Adrenal gland (tissue), 12 donors: ENCODE results near the gene ELOVL2. TPM values are rescaled to one million over a fixed set of nuclear protein-coding genes. Genes with fewer than 3 reads are reported as not detected.

Experiments used
- DNase-seq, 7 donors: peaks; one replicate each; pipeline ENCODE4 v3.0.0-alpha.2; 2019 to 2020
- H3K27ac ChIP-seq, 5 donors: fragments of 200-600 bp; sonication (generic) in 4 of 5; 1 replicate in 3 of 5; 2 replicates in 2 of 5; pipeline versions ENCODE4 v1.5.1 to v1.8.0; 2016 to 2020; ENCODE audit warnings: mild to moderate bottlenecking in 1 of 5
- H3K27me3 ChIP-seq: fragments of 200-600 bp; 2 replicates; pipeline ENCODE4 v1.8.0; 2021
- H3K36me3 ChIP-seq, 2 donors: fragments of 200-600 bp; replicated peaks in 1 of 2; 1 replicate in 1 of 2; 2 replicates in 1 of 2; pipeline versions ENCODE4 v1.5.1 to v1.8.0; 2018 to 2022
- H3K4me1 ChIP-seq, 2 donors: fragments of 200-600 bp; replicated peaks in 1 of 2; 1 replicate in 1 of 2; 2 replicates in 1 of 2; pipeline versions ENCODE4 v1.5.1 to v1.8.0; 2018 to 2021
- H3K4me3 ChIP-seq, 4 donors: fragments of 200-600 bp; sonication (generic) in 3 of 4; one replicate each; pipeline ENCODE4 v1.5.1; 2016 to 2018
- H3K9me3 ChIP-seq, 3 donors: fragments of 200-600 bp; sonication (generic) in 1 of 3; replicated peaks in 1 of 3; 1 replicate in 2 of 3; 2 replicates in 1 of 3; pipeline versions ENCODE4 v1.5.1 to v1.8.0; 2016 to 2021
- POLR2A ChIP-seq, 2 donors: fragments of 450-650 bp; IDR thresholded peaks; one replicate each; pipeline ENCODE4 v1.6.1; 2017; ENCODE audit warnings: antibody characterized with exemption in 2 of 2, mild to moderate bottlenecking in 2 of 2, moderate library complexity in 1 of 2
- WGBS, 4 donors: extraction: QIAGEN DNeasy Blood & Tissue Kit in 2 of 4; methylation state at CpG; one replicate each; pipeline versions ENCODE4 v1.1.5 to v1.1.7; 2013 to 2017; 5-methylcytosine and 5-hydroxymethylcytosine counted together
- intact Hi-C, 2 donors: fragments of 100-400 bp; cut with DNase I; formaldehyde crosslinking; loops; one replicate each; pipeline versions ENCODE4 v1.14.1 to v1.15.0; 2022 to 2023
- polyA plus RNA-seq, 3 donors: library from polyadenylated mRNA; stranded (reverse); fragments of 200-250 nt in 2 of 3; fragments of 350-450 nt in 1 of 3; fragmentation: Illumina TruSeq in 1 of 3; extraction: RNeasy Lipid Tissue Mini Kit (QIAGEN cat#74804) in 1 of 3; gene quantifications; one replicate each; pipeline ENCODE4 v1.2.3, GENCODE V29; 2013 to 2014
- total RNA-seq, 9 donors: library from RNA; depleted of rRNA in 4 of 9; stranded (reverse); fragments of >200 nt in 4 of 9; fragments of 120-200 nt in 1 of 9; fragmentation: NEBNext Ultra II Directional in 1 of 9; extraction: Animal tissue kit (Norgen Biotek cat#: 25700) in 1 of 9; gene quantifications; one replicate each; pipeline versions ENCODE4 v1.1.0 to v1.2.4, GENCODE V29; 2013 to 2023
- TF ChIP-seq, protein P1 (sequence below), 6 experiments: fragments of 450-650 bp in 4 of 6; fragments of 200-600 bp in 2 of 6; sonication (generic) in 1 of 6; IDR thresholded peaks; 1 replicate in 5 of 6; 2 replicates in 1 of 6; pipeline versions ENCODE4 v1.5.1 to v1.8.0; 2016 to 2021; ENCODE audit warnings: antibody characterized with exemption in 6 of 6, mild to moderate bottlenecking in 2 of 6, moderate library complexity in 1 of 6
- donor health status: healthy with polysubstance abuse.
- donor health status: Bipolar disorder and iron deficiency.
- donor health status: DM: yes; HTN: yes; CAD: no.
- donor health status: DM: no; HTN: no; CAD: no.
- donor health status: DM: no; HTN: no; CAD: no.
- donor health status: DM: yes; HTN: yes; CAD: no.

The ELOVL2 gene
- total and polyA plus RNA-seq, 12 donors, result 0.34 to 1.8 (median 0.92) TPM

DNA sequence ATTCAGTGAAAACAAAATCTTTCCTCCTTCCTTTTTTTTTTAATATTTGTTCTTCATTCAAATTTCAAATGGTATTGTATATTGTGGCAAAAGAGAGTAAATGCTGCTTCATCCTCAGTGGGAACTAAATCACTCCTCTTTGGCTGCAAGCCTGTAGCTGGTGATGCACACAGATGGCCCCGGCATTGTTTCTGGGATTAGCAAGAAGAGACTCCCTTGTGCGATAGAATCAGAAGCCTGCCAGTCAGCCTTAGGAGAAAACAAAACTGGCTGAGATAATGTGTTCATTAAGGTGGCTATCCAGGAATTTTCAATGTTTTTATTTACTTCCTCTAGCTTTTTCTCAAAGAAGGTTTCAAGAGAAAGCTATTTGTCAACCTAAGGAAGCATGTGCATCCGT lies 20.7 kb upstream of the ELOVL2 start:
- Histone ChIP-seq H3K4me3 (no peak overlapping the region), H3K27ac (no peak overlapping the region), H3K27me3 (no peaks in the 10 kb centered on the region), H3K9me3 (no peaks in the 10 kb centered on the region), H3K4me1 (no peaks in the 10 kb centered on the region), H3K36me3 (no peaks in the 10 kb centered on the region)
- 68 to 73% (median 70%) methylated on average over 3 of the region's 3 CpGs for WGBS, 4 donors
- intact Hi-C loops, result loop anchor here (5.0 kb wide), 3 partner anchors 108 to 583 kb away; no protein-coding TSS in a partner anchor
- no peak for DNase-seq
- TF ChIP-seq, protein P1, sequence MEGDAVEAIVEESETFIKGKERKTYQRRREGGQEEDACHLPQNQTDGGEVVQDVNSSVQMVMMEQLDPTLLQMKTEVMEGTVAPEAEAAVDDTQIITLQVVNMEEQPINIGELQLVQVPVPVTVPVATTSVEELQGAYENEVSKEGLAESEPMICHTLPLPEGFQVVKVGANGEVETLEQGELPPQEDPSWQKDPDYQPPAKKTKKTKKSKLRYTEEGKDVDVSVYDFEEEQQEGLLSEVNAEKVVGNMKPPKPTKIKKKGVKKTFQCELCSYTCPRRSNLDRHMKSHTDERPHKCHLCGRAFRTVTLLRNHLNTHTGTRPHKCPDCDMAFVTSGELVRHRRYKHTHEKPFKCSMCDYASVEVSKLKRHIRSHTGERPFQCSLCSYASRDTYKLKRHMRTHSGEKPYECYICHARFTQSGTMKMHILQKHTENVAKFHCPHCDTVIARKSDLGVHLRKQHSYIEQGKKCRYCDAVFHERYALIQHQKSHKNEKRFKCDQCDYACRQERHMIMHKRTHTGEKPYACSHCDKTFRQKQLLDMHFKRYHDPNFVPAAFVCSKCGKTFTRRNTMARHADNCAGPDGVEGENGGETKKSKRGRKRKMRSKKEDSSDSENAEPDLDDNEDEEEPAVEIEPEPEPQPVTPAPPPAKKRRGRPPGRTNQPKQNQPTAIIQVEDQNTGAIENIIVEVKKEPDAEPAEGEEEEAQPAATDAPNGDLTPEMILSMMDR (IDR thresholded peaks at IDR 0.05), result no peak
- TF ChIP-seq POLR2A (IDR thresholded peaks at IDR 0.05), result no peak

DNA sequence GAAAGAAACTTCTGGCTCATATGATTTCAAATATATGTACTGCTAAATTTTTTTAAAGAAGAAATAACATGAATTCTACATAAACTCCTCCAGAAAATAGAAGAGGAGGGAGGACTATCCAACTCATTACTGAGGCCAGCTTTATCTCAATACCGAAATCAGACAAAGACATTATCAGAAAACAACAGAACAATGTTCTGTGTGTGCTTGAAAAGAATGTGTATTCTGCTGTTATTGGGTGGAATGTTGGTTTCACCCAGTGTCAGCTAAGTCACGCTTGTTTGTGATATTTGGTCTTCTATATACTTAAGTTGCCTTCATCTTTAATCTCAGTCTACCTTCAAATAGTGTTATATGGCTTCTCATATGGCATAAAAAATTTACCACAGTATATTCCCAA lies 18.6 kb upstream of the ELOVL2 start:
- Histone ChIP-seq H3K27ac (no peak overlapping the region), H3K36me3 (no peaks in the 10 kb centered on the region), H3K27me3 (no peaks in the 10 kb centered on the region), H3K4me3 (no peak overlapping the region), H3K4me1 (no peaks in the 10 kb centered on the region), H3K9me3 (no peaks in the 10 kb centered on the region)
- no peak for DNase-seq
- intact Hi-C loops, result no loop called here
- WGBS, 4 donors, result 77 to 88% (median 83%) methylated on average over 2 of the region's 2 CpGs
- no peak for TF ChIP-seq POLR2A (IDR thresholded peaks at IDR 0.05)
- TF ChIP-seq, protein P1 (IDR thresholded peaks at IDR 0.05), result no peak

DNA sequence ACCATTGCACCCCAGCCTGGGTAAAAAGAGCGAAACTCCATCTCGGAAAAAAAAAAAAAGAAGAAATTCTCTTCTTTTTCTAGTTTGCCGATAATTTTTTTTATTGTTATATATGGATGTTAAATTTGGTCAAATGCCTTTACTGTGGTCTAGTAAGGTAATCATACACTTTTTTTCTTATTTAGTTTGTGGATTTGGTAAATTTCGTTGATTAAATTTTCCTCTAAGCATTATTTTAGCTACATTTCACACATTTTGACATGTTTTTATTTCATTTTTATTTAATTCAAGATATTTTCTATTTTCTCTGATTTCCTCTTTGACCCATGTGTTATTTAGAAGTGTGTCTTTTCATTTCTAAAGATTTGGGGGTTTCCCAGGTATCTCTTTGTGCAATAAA lies 18.0 kb upstream of the ELOVL2 start:
- intact Hi-C loops, result no loop called here
- Histone ChIP-seq H3K27me3 (no peaks in the 10 kb centered on the region), H3K27ac (no peak overlapping the region), H3K4me1 (no peaks in the 10 kb centered on the region), H3K9me3 (no peaks in the 10 kb centered on the region), H3K36me3 (no peaks in the 10 kb centered on the region), H3K4me3 (no peak overlapping the region)
- no peak for TF ChIP-seq POLR2A (IDR thresholded peaks at IDR 0.05)
- TF ChIP-seq, protein P1 (IDR thresholded peaks at IDR 0.05), result no peak
- WGBS, 4 donors, result 84 to 93% (median 90%) methylated on average over 4 of the region's 4 CpGs
- DNase-seq, result no peak

DNA sequence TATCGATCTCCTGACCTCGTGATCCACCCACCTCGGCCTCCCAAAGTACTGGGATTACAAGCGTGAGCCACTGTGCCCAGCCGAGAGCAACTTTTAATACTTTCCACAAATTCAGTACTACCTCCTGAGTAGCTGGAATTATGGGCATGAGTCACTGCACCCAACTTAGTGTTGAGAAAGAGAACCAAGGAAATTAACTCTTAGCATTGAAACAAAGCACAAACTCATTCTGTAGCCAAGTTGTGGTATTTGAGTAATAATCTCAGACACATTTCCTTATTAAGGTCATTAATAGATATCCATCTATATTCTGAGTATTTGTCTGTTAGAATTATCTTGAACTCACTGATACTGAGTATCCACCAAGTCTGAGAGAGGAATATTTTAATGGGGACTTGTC lies 14.3 kb upstream of the ELOVL2 start:
- no peaks in the 10 kb centered on the region for H3K36me3 ChIP-seq
- WGBS, 4 donors, result 87 to 93% (median 93%) methylated on average over 5 of the region's 5 CpGs
- no peaks in the 10 kb centered on the region for H3K9me3 ChIP-seq
- H3K4me3 ChIP-seq, result no peak overlapping the region
- no peaks in the 10 kb centered on the region for H3K27me3 ChIP-seq
- DNase-seq, result no peak
- no peak overlapping the region for H3K27ac ChIP-seq
- intact Hi-C loops, result no loop called here
- TF ChIP-seq, protein P1 (IDR thresholded peaks at IDR 0.05), result no peak
- TF ChIP-seq POLR2A (IDR thresholded peaks at IDR 0.05), result no peak
- H3K4me1 ChIP-seq, result no peaks in the 10 kb centered on the region
